NAMALWA (cell line): Measurements from ENCODE around the gene FSTL4.

Experiments used
- DNase-seq: peaks from one replicate; pipeline ENCODE4 v3.0.0-alpha.2; 2015; ENCODE audit warnings: low spot score

Gene FSTL4

DNA sequence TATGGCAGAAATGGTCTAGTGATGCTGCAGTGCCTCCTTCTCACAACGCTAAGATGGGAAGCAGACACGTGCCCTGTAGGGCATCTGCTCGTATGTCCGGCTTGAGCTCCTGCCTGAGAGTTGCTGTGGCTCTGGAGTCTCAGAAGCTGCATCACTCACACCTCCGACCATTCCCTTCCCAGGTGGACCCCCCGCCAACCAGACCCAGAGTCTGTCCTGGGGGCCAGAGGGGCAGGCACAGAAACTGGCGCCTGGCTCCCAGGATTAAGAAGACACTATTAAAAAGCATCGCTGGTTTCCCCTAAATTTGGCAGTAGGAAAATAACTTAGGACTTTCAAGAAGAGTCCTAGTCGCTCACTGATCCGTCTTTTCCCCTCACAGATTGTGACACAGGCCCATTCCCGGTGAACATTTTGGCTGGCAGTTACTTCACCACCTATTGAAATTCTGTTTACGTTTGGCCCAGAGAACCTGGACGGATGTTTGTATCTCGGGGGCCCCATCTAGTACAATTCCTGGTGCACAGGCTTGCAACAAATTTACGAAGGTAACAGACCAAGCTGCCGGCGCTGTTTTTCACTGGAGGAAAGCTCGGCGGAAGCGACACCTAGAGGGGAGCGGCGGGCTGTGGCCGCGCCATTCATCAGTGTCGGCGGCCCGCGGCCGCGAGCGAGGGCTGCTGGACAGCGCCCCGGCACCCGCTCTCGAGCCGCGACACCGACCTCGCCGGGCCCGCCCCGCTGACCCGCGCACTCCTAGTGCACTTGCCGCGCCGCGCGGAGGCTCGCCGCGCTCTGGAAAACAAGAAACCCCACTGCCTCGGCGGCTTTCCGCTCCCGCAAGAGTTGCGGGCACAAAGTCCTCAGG, 1.6 kb downstream of the FSTL4 start:
- DNase-seq, result peak; percentile 32

DNA sequence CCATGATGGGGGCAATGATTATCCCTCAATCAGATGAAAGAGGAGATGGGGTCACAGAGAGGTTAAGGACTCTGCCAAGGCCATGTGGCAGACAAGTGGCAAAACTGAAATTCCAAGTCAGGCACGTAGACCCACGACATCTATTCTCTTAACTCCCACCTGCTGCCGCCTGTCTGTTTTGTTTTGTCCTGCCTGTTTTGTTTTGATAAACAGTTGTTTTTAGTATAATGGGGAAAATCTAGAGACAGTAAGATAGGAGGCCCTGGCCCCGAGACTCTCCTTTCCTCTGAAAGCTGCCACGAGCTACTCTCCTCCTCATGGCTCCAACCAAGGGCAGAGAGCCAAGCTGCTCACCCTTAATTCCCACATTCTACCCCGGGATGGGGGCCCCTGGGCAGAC, 4.9 kb downstream of the FSTL4 start:
- no peak for DNase-seq

DNA sequence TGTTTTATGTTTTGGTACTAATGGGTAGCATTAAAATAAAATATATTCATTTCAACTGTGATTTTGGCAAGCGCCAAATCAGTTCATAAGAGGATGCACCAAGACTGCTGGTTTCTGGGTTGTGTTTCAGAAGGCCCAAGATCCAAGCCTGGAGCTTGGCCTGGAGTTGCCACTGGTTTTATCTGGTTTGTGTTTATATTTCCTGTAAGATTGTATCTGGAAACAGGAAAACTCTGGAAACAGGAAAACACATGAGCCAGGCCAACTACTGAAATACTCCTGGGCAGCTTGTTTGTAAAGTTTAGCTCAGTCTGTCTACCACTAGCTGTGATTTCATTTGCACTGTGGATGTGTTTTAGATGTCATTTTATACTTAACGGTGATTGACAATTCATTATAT, 5.5 kb downstream of the FSTL4 start:
- no peak for DNase-seq

DNA sequence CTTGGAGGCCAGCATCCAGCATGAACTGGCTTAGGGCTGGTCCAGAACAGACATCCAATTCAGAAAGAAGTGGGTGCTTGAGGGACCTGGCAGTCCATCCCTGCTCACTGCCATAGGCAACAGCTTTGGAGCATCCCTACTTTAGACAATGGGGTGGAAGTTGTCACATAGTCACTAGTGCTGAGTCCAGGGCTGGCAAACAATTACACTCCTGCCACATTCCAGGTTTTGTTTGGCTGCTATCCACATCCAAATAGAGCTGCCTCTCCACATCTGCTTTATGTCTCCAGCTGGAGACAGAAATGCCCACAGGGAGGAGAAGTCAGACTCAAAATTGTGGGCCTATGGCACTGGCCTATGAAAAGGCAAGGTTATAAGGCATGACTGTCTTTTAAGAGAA, 7.0 kb downstream of the FSTL4 start:
- no peak for DNase-seq

DNA sequence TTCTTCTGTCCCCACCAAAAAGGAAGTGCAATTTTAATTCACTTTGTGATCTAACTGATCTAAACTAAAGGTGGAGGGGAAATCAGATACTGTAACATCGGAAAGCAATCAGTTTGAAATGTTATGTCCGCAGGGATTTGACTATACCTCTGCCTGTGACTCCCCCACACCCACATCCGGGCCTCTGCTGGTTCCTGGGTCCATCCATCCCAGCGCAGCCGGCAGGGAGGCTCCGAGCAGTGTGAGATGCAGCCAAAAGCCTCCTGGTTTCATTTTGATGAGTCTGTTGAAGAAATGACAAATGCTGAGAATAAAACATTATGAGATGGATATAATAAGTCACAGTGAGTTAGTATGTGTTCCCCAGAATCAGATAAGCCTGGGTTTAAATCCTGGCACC, 8.6 kb downstream of the FSTL4 start:
- DNase-seq, result no peak

DNA sequence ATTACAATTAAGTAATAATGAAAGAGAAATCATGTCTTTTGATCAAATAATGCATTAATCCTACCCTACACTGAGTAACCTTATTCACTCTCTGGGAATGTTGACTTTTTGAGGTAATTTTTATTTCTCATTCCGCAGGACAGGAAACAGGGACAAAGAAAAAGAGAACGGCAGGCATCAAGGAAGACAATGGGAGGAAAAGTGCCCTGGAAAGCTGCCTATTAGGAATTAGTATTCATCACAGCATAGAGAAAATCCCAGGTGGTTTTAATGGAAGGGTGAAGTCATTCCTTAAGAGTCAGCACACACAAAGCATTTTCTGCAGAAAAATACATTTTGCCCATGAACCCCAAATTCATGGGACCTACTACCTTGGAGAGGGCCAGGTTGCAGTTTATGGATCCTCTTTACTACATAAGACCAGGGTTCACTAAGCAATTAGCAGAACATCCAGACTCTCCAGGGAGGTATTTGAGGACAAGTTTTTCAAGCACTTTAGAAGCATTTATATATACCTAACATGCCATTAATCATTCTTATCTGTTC, 9.4 kb downstream of the FSTL4 start:
- no peak for DNase-seq

DNA sequence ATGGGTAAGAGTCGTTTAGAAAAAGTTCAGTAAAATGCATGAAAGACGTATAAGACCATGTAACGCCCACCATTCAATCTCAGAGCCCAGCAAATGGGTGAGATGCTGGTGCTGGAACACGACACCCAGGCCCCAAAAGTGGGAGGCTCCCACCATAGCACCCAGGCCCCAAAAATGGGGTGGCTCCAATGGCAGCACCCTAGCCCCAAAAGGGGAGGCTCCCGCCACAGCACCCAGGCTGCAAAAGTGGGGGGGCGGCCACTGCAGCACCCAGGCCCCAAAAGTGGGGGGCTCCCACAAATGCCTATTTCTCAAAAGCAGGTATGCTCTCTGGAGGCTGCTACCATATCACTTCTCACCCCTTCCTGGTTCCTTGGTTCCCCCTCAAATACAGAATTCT, 12.7 kb downstream of the FSTL4 start:
- DNase-seq, result no peak

DNA sequence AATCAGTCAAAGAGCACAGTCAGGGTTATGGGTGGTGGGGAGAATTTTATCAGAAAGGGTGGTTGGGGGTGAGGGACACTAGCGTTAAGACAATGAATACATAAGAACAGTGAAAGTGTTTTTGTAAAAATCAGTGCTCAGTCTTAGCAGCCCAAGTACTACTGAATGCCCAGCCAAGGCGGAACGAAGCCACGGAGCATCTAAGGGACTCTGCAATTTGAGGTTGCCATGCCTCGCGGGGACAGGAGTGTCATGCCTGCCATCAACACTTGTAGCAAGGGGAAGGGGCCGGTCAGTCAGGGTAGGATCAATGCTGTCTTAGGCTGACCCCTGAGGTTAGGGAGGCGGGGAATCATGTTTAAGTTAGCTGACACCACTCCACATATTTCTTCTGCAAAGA, 13.3 kb downstream of the FSTL4 start:
- DNase-seq, result no peak

DNA sequence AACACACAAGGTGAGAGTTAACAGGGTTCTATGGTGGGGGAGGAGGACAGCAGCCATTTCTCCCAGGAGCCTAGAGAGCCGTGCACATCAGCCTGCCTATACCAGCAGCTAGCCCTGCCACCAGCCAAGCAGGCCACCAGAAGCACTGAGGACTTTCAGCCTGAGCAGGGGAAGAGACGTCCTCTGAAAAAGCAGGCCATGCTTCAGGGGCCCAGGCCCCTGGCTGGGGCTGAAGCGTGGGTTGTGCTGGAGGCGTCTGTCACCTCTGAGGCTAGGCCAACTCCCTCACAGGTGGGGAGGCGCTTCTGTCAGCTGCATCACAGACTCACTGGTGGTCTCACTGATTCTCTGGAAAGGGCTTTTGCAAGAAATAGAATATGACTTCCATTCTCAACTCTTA, 16.3 kb downstream of the FSTL4 start:
- no peak for DNase-seq

DNA sequence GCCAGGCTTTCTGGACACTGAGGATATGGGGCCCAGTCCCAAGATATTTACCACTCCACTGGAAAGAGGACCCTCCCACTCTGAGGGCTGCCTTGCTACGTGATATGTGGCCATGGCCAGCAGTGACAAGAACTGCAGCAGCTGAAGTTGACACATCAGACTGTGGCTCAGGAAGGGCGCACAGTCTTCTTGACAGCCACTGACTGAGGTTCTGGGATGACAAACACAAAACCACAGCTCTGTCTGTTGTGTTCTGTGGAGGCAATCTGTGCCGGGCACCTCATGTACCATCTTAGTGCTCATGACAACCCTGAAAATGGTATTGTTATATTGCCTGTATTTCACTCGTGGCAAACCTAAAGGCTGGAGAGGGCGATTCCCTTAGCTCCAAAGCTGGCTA, 16.9 kb downstream of the FSTL4 start:
- no peak for DNase-seq

DNA sequence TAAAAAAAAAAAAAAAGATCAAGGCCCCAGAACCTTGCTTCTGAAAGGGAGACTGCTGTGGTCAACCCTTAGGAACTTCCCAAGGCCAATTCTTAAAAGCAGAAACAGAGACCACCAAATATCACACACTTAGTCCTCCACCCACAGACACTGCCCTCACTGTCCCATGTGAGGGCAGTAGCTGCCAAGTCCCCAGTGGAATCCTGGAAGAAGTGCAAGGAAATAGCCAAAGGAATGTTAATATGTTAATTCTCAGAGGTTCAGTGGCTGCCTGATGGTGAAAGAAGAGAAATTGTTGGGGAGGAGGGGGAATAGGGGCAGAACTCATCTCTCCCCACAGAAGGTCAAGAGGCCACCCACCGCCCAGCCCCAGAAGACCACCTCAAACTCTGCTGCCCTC, 23.1 kb downstream of the FSTL4 start:
- no peak for DNase-seq

DNA sequence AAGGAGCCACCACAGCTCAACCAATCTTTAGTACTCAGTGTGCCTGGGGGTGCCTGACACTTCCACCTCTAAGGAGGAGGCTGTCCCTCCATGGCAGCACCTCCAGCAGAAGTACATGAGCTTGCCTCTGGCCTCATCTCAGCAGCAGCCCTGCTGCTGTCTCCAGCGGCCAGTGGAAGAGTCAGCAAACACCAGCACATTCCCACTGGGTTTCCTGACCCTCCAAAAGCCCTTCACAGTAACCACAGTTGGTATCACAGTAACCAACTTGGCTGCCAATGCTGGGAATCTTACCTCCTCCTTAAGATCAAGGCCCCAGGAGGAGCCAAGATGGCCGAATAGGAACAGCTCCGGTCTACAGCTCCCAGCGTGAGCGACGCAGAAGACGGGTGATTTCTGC, 29.4 kb downstream of the FSTL4 start:
- no peak for DNase-seq

DNA sequence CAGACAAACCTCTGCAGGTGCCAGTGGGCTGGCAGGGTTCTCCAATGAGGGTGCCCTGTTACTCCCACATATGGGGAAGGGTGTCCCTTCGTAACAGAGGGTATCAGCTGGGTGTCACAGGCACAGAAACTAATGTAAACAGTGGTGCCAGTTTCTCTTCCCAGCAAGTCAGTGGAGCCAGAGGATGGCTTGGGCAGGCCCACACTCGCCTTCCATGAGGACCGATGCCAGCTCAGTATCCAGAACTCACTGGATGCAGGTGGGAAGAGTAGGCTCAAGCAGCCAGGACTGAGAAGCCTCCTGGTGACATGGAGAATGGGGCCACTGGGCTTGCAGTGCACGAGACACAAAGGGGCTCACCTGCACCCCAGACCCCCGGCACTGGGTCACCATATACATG, 30.4 kb downstream of the FSTL4 start:
- no peak for DNase-seq

DNA sequence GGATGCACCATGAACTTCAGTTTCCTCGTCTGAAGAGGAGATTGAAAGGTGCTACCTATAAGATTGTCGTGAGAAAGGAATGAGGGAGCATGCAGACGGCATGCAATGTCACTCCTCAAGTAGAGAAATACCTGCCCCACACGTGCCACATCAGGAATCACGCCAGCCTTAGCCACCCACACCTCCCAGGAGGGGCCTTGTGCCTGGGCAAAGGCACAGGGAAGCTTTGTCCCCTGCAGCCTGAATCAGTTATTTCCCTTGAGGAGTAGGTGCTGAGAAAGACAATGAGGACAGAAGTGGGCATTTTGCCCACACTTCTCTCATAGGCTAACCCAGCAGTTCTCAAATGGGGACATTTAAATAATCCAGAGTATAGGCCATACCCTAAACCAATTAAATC, 31.0 kb downstream of the FSTL4 start:
- DNase-seq, result no peak

DNA sequence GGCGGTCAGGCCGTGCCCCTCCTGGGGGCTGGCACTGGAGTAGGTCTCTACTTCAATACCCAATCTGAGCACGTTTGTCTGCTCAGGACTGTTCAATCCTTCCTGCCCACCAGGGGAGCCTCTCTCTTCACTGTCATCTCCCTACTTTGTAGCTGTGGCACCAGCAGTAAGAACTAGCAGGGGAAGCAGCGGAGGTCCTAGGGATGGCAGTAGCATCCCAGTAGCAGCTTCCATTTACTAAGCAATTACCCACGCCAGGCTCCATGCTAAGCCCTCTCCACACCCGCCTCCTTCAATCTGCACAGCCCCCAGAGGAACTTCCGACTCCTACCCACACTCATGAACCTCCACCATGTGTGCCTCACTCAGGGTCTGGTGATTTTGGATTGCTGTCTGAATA, 31.7 kb downstream of the FSTL4 start:
- DNase-seq, result no peak

DNA sequence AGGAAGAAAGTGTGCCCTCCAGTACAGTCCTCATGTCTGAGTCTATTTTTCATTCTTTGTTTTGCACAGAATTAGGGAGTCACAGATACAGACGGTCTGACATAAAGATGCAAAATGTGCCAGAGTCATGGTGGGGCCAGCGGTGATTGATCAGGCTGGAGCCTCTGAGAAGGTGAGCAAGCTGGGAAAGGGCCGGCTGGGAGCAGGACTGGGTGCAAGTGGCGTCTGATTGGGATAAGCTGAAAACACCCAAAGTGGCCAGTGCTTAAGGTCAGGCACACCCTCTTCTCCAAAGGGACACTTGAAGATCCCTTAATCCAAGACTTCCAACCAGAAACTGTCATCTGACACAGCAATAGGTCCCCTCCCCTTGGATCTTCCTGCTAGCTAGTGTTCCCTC, 32.6 kb downstream of the FSTL4 start:
- DNase-seq, result no peak

DNA sequence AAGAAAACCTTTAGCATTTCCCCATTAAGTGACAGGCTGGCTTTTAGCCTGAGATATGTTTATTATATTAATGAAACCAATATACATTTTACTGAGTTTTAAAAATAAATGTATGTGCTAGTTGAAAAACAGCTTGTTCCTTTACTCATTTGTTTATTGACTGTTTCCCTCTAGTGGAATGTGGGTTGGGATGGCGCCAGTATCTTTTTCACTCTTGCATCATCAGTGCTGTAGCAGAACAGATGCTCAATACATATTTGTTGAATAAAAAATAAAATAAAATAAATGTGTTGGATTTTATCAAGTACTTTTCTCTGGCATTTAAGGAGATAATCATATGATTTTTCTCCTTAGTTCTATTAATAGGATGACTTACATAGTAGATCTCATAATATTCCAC, 43.0 kb downstream of the FSTL4 start:
- DNase-seq, result no peak

DNA sequence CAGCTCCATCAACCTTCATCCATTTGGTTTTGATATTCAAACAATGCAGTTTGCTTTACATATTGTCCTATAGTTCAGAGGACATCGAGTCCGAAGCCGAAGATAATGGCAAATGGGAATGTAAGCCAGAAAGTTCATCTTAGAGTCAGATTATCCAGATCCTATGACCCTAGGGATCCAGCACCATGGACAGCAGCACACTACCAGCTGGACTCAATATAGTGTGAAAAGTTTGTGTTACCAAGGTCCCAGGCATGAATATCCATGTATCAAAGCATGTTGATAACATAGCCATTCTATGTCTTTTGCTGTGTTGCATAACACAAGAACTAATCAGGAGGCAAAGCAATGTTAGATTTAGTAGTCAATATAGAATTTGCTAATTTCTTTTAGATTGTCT, 46.3 kb downstream of the FSTL4 start:
- DNase-seq, result peak; percentile 31

DNA sequence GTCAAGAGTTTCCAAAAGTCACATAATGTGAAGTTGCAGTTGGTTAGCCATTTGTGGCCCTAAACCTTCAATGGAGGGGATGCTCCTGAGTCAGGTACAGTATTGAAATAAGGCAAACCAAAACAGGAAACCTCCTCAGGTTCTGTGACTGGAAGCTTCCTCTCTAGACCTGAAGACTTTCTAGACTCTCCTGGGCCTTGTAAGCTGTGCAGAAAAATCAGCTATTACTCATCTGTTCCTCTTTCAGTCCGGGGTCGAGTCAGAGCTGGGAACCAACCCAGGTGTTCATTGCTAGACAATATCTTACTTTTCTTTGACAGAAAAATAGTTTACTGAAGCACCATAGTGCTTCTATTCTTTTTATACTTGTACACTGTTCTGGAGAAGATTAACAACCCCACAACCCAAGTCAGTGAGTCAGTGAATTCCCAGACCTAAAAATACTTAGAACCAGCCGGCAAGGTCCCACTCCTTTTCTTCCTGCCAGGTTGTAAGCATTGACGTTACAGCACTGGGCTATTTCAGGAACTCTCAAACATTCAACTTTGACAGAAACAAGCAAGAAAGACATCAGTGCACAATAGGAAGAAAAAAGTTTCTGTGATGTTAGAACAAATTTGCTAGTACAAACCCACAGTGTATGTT, 47.3 kb downstream of the FSTL4 start:
- no peak for DNase-seq

DNA sequence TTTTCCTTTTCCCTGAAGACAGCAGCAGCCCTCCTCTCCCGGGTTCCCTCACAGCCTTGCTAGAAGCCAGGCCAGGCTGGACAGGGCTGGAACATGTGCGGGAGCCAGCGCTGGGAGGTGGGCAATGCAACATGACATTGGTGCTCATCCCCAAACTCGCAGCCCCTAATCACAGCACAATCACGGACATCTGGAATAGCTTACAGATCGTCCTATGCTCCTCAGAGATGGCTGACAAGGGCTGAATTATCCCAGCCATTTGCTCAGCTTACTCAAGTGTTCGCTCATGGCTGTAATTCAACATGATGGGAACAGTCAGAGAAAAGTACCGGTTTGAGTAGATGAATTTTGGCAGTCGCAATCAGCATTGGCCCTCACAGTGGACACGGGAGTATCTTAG, 49.8 kb downstream of the FSTL4 start:
- no peak for DNase-seq

DNA sequence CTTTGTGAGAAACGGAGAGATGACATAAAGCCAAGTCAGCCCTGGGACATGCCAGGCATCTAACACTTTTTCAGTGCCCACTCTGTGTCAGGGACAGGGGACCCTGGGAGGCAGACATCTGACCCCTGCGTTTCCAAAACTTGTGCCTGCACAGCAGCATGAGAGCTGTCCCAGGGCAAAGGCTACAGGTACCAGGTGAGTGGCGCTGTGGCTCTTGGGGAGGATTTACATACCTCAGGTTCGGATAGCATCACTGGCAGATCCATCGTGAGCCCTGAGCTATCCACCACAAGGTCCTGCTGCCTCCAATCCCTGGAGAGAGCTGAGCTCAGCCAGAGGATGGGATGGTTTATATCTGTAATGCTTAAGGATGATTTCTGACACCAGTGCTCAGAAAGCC, 52.4 kb downstream of the FSTL4 start:
- DNase-seq, result no peak

DNA sequence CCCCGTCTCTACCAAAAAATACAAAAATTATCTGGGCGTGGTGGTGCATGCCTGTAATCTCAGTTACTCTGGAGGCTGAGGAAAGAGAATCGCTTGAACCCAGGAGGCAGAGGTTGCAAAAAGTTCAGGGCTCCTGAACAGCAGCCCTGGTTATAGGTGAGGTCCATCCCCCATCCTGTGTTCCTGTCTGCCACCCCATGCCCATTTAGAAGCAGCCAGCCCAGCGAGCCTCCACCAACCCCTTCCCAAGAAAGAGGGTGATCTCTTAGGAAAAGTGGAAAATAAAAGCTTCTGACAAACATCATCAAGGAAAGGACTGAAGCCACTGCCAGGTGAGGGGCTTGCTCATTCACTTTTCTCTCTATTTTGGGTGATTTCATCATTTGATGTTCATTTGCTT, 55.8 kb downstream of the FSTL4 start:
- DNase-seq, result no peak

DNA sequence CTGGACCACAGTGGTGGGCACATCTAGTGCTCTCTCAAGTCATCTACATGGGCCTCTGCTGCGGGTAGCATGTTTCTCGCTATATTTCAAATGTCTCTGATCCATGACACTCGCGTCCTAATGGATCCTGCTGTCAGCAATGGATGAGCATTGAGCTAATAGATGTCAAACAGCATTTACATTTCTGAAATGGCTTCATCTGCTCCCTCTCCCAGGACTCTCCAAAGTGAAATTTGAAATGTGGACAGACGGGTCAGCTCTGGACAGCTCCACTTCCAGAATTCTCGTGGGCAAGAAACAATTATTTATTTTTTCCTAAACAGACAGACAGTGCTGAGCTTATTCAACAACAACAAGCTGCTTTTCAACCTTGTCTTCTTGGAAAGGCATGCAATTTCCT, 58.1 kb downstream of the FSTL4 start:
- no peak for DNase-seq
